Panc1 (cell line): ENCODE data around the gene TAAR9. TPM values are rescaled to one million over a fixed set of nuclear protein-coding genes. Genes with fewer than 3 reads are reported as not detected.

Experiments used
- ATAC-seq: fragments of 200-7000 bp; cut with Tn5 transposase; 2 replicates; pipeline ENCODE4 v1.9.1; 2020; ENCODE audit warnings: mild to moderate bottlenecking, moderate library complexity
- BruUV-seq: library from RNA; stranded (reverse); fragments of 400-500 nt; replicated peaks from 2 replicates; lab custom pipeline; 2021; lab: Mats Ljungman, UMichigan
- CTCF ChIA-PET: fragments of 300-600 bp; sonication (Branson Sonifier 250); formaldehyde crosslinking; loops from one replicate; lab custom pipeline; 2022; ENCODE audit warnings: antibody characterized with exemption; lab: Charles Lee
- POLR2A ChIA-PET: fragments of 300-600 bp; sonication (Branson Sonifier 250); formaldehyde crosslinking; loops from one replicate; lab custom pipeline; 2022; ENCODE audit warnings: antibody characterized with exemption; lab: Charles Lee
- DNase-seq: peaks from one replicate; pipeline ENCODE4 v3.0.0-alpha.2; 2010; ENCODE audit warnings: low read depth, low spot score
- H3K27ac ChIP-seq: 2 replicates; pipeline ENCODE4 v1.5.1; 2011; ENCODE audit warnings: mild to moderate bottlenecking, low read length, inconsistent platforms
- H3K27me3 ChIP-seq: fragments of 200-500 bp; sonication (Bioruptor generic); 2 replicates; pipeline ENCODE4 v1.6.0; 2014; ENCODE audit warnings: low read length, inconsistent platforms; ENCODE audit not compliant: control insufficient read depth, insufficient read depth
- H3K36me3 ChIP-seq: fragments of 200-500 bp; sonication (Bioruptor generic); 2 replicates; pipeline ENCODE4 v1.5.1; 2014; ENCODE audit warnings: inconsistent platforms, mild to moderate bottlenecking, low read length, moderate library complexity; ENCODE audit not compliant: control insufficient read depth, insufficient read depth
- H3K4me1 ChIP-seq: 2 replicates; pipeline ENCODE4 v1.5.1; 2011; ENCODE audit warnings: inconsistent platforms, mild to moderate bottlenecking, low read length, moderate library complexity; ENCODE audit not compliant: control insufficient read depth, insufficient read depth
- H3K4me3 ChIP-seq, 2 experiments: 2 replicates each; pipeline ENCODE4 v1.5.1; 2011 to 2012; ENCODE audit warnings: low read depth in 2 of 2, low read length in 2 of 2, mild to moderate bottlenecking in 2 of 2, inconsistent platforms in 1 of 2, moderate library complexity in 1 of 2
- H3K9me3 ChIP-seq: fragments of 200-500 bp; sonication (Bioruptor generic); 2 replicates; pipeline ENCODE4 v1.5.1; 2014; ENCODE audit warnings: low read depth, mild to moderate bottlenecking, inconsistent platforms, low read length, moderate library complexity; ENCODE audit not compliant: control insufficient read depth, insufficient read depth
- CTCF ChIP-seq: fragments of 450-650 bp; IDR thresholded peaks from 2 replicates; pipeline ENCODE4 v1.5.1; 2017; ENCODE audit warnings: mild to moderate bottlenecking
- POLR2AphosphoS5 ChIP-seq: IDR thresholded peaks from 2 replicates; pipeline ENCODE4 v1.6.1; 2012; ENCODE audit warnings: mild to moderate bottlenecking, low read depth, low read length, moderate library complexity
- REST ChIP-seq, 2 experiments: IDR thresholded peaks; 2 replicates each; pipeline ENCODE4 v1.6.1; 2011 to 2012; ENCODE audit warnings: low read depth in 2 of 2, control low read depth in 1 of 2, low read length in 1 of 2, mild to moderate bottlenecking in 1 of 2, moderate library complexity in 1 of 2; ENCODE audit not compliant: insufficient read depth in 1 of 2
- SIN3A ChIP-seq: IDR thresholded peaks from 2 replicates; pipeline ENCODE4 v1.6.1; 2012; ENCODE audit warnings: low read depth, mild to moderate bottlenecking, low read length, moderate library complexity, borderline replicate concordance; ENCODE audit not compliant: insufficient read depth
- TCF7L2 ChIP-seq: IDR thresholded peaks from 2 replicates; pipeline ENCODE4 v1.6.1; 2011; ENCODE audit warnings: mild to moderate bottlenecking, low read depth, low read length, inconsistent platforms
- in situ Hi-C: cut with HindIII; loops from 2 replicates; pipeline ENCODE4 v1.10.0; 2016; ENCODE audit warnings: low sequenced_read_pairs, low pct_unique_long_range_greater_than_20kb
- intact Hi-C: fragments of 100-400 bp; cut with micrococcal nuclease; formaldehyde crosslinking; loops from one replicate; pipeline ENCODE4 v1.10.0; 2022; ENCODE audit not compliant: unreplicated experiment
- total RNA-seq: library from RNA; stranded (reverse); gene quantifications from one replicate; pipeline ENCODE4 v1.2.1, GENCODE V29; 2021; ENCODE audit not compliant: unreplicated experiment

The TAAR9 gene
- total RNA-seq, 1 experiment from 2014 or later: not detected

GRCh38 chr6:132499757-132500156, 38.3 kb upstream of the TAAR9 start:
- TF ChIP-seq CTCF: no peak
- intact Hi-C loops (no loop called here), in situ Hi-C loops (no loop called here)
- H3K4me3 ChIP-seq: no peak overlapping the region
- DNase-seq (no peak), ATAC-seq (no peak)
- H3K27me3 ChIP-seq: no peaks in the 10 kb centered on the region
- H3K9me3 ChIP-seq: no peaks in the 10 kb centered on the region
- ChIA-PET CTCF (no interaction called here), POLR2A (no interaction called here)
- no peak overlapping the region for H3K27ac ChIP-seq
- BruUV-seq: no TSS peak
- H3K4me1 ChIP-seq: no peaks in the 10 kb centered on the region
- H3K36me3 ChIP-seq: peaks cover 12% of the 10 kb centered on the region

- H3K9me3 ChIP-seq: no peaks in the 10 kb centered on the region
- ChIA-PET CTCF (no interaction called here), POLR2A (no interaction called here)
- H3K4me1 ChIP-seq: no peaks in the 10 kb centered on the region
- no peak for ATAC-seq
- TF ChIP-seq SIN3A (no peak), REST (IDR thresholded peaks at IDR 0.05; ENCODE audit: insufficient read depth in 1 of 2, low read depth in 2 of 2, low read length in 1 of 2) (no peak), TCF7L2 (no peak), POLR2AphosphoS5 (no peak), CTCF (no peak)
- DNase-seq: no peak
- H3K27me3 ChIP-seq: no peaks in the 10 kb centered on the region
- no peak overlapping the region for H3K27ac ChIP-seq
- intact Hi-C loops: no loop called here
- in situ Hi-C loops: no loop called here
- no TSS peak for BruUV-seq
- H3K36me3 ChIP-seq: peaks cover 10% of the 10 kb centered on the region
- no peak overlapping the region for H3K4me3 ChIP-seq
Measured at GRCh38 chr6:132504757-132505156, 33.3 kb upstream of the TAAR9 start.

- in situ Hi-C loops (no loop called here), intact Hi-C loops (no loop called here)
- BruUV-seq: no TSS peak
- no peaks in the 10 kb centered on the region for H3K9me3 ChIP-seq
- no peaks in the 10 kb centered on the region for H3K27me3 ChIP-seq
- CTCF ChIA-PET: no interaction called here
- H3K4me3 ChIP-seq: no peak overlapping the region
- no peak for ATAC-seq
- no peaks in the 10 kb centered on the region for H3K4me1 ChIP-seq
- POLR2A ChIA-PET: no interaction called here
- DNase-seq: no peak
- H3K36me3 ChIP-seq: peaks cover 10% of the 10 kb centered on the region
- H3K27ac ChIP-seq: no peak overlapping the region
- no peak for TF ChIP-seq REST (IDR thresholded peaks at IDR 0.05; ENCODE audit: insufficient read depth in 1 of 2, low read depth in 2 of 2, low read length in 1 of 2)
- TF ChIP-seq SIN3A: no peak
- no peak for TF ChIP-seq POLR2AphosphoS5
- TF ChIP-seq TCF7L2: no peak
- TF ChIP-seq CTCF: no peak
Measured at GRCh38 chr6:132505158-132505557, 32.9 kb upstream of the TAAR9 start.
